GM12872 (cell line): ENCODE measurements around the gene RUNX2.

Experiments used
- TF ChIP-seq, protein P1 (sequence below): IDR thresholded peaks from 3 replicates; pipeline ENCODE4 v1.5.1; 2011; ENCODE audit warnings: low read depth, mild to moderate bottlenecking, low read length, moderate library complexity; ENCODE audit not compliant: insufficient read depth

Gene RUNX2

GRCh38 chr6:45327956-45328522, at the start of gene RUNX2:
Gene RUNX2 (plus strand): TSS chr6:45328330. CDS start chr6:45328727, 397 bp downstream.
- TF ChIP-seq, protein P1, sequence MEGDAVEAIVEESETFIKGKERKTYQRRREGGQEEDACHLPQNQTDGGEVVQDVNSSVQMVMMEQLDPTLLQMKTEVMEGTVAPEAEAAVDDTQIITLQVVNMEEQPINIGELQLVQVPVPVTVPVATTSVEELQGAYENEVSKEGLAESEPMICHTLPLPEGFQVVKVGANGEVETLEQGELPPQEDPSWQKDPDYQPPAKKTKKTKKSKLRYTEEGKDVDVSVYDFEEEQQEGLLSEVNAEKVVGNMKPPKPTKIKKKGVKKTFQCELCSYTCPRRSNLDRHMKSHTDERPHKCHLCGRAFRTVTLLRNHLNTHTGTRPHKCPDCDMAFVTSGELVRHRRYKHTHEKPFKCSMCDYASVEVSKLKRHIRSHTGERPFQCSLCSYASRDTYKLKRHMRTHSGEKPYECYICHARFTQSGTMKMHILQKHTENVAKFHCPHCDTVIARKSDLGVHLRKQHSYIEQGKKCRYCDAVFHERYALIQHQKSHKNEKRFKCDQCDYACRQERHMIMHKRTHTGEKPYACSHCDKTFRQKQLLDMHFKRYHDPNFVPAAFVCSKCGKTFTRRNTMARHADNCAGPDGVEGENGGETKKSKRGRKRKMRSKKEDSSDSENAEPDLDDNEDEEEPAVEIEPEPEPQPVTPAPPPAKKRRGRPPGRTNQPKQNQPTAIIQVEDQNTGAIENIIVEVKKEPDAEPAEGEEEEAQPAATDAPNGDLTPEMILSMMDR = no peak

GRCh38 chr6:45278367-45278766, 49.8 kb upstream of the RUNX2 start:
- TF ChIP-seq, protein P1 = no peak

DNA sequence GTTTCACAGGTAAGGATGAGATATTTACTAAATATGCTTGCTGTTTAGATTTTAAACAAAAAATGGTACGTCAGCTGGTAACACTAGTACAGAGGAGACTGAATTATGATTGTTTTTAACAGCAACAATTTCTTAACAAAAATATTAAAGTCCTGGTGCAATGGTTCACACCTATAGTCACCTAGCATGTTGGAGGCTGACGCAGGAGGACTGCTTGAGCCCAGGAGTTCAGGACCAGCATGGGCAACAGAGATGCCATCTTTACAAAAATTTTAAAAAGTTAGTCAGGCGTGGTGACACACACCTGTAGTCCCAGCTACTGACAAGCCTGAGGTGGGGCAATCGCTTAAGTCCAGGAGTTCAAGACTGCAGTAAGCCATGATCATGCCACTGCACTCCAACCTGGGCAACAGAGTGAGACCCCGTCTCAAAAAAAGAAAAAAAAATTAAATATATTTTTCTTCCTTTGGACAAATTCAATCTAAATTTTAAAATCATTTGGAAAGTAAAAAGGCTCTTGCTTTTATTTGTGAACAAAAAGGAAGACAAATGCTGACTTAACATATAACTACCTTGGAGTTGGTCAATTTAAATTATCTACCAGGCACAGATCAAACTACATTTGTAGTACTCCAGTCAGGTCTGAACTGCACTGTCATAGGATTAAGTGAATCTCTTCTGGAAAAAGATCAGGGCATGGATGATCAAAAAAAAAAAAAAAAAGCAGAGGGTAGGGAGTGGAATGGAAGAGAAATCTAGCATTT, 38.2 kb upstream of the RUNX2 start:
- TF ChIP-seq, protein P1 = no peak

DNA sequence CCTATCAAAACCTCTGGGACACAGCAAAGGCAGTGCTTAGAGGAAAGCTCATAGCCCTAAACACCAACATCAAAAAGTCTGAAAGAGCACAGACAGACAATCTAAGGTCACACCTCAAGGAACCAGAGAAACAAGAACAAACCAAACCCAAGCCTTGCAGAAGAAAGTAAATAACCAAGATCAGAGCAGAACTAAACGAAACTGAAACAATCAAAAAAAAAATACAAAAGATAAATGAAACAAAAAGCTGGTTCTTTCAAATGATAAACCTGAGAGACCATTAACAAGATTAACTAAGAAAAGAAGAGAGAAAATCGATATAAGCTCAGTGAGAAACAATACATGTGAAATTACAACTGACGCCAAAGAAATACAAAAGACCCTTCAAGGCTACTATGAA, 34.8 kb upstream of the RUNX2 start:
- TF ChIP-seq, protein P1 = no peak

DNA sequence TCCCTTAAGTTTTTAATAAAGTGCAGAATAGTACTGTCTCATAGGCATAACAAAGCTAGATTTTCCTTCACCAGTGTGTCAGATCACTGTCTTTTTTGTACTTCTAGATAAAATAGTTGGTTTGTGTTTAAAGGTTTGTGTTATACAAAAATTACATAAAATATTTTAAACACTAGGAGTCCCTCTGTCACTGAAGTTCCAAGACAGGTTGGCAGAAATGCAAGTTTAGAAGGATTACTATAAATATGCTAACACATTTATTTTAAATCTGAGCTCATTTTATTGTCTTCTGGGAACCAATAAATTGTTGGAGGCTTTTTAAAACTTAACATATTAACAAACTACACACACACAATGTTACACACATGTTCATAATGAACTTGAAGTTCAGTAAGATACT, 30.8 kb upstream of the RUNX2 start:
- TF ChIP-seq, protein P1 = no peak

DNA sequence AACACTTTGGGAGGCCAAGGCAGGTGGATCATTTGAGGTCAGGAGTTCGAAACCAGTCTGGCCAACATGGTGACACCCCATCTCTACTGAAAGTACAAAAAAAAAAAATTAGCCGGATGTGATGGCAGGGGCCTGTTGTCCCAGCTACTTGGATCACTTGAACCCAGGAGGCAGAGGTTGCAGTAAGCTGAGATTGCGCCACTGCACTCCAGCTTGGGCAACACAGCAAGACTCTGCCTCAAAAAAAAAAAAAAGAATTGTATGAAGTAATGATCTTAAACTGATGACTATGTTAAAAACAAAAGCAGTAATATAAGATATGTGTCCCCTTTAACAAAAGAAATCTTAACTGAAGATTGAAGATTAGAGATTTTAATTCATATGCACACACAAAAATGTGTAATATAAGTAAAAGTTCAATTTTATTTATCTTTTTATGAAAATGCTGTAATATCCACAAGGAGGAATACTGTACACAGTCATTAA, 29.0 kb upstream of the RUNX2 start:
- TF ChIP-seq, protein P1 = no peak

DNA sequence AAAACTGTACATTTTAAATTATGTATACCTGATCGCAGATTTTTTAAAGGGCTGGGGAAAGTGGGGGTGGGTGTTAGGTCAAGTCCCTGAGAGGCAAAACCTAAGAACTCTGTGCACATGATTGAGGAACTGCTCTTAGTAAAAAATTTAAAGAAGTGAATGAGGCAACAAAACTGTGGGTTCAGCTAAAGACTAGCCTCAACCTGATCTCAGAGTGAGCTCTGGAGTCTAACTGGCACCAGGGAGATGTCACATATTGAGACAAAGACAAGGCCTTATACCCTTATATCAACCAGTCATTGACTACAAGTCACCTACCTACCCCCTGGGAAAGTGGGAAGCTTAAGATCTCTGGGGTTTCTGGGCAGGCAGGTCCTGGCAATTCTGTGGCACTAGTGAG, 27.4 kb upstream of the RUNX2 start:
- TF ChIP-seq, protein P1 = no peak
